Mesothelial cell of epicardium (in vitro differentiated cells): Measurements from ENCODE around the gene TWIST1. TPM values are rescaled to one million over a fixed set of nuclear protein-coding genes. Genes with fewer than 3 reads are reported as not detected.

Experiments
- DNase-seq, 2 experiments: peaks; one replicate each; pipeline ENCODE4 v3.0.0; 2021; ENCODE audit warnings: low spot score in 2 of 2; ENCODE audit not compliant: unreplicated experiment in 2 of 2
- H3K27ac Mint-ChIP-seq: 2 replicates; pipeline ENCODE4 v1.8.0; 2021; ENCODE audit warnings: mixed read lengths
- H3K27me3 Mint-ChIP-seq: 2 replicates; pipeline ENCODE4 v1.8.0; 2021; ENCODE audit warnings: low read depth, mixed read lengths
- H3K36me3 Mint-ChIP-seq: 2 replicates; pipeline ENCODE4 v1.8.0; 2021; ENCODE audit warnings: mixed read lengths
- H3K4me1 Mint-ChIP-seq: 2 replicates; pipeline ENCODE4 v1.8.0; 2021; ENCODE audit warnings: mixed read lengths
- H3K4me3 Mint-ChIP-seq: 2 replicates; pipeline ENCODE4 v1.8.0; 2021; ENCODE audit warnings: mild to moderate bottlenecking, moderate library complexity, mixed read lengths
- H3K9me3 Mint-ChIP-seq: 2 replicates; pipeline ENCODE4 v1.8.0; 2021; ENCODE audit warnings: mixed read lengths
- total RNA-seq: library from RNA; stranded (reverse); gene quantifications from 3 replicates; pipeline ENCODE4 v1.2.1, GENCODE V29; 2021
- TF ChIP-seq, protein P1 (sequence below): fragments of 200-600 bp; sonication (generic); IDR thresholded peaks from one replicate; pipeline ENCODE4 v1.5.0; 2021; ENCODE audit warnings: antibody characterized with exemption; ENCODE audit not compliant: unreplicated experiment

TWIST1 gene
- total RNA-seq, 1 donor from 2014 or later: 126 TPM

GRCh38 chr7:19143881-19144574, 26.6 kb upstream of the TWIST1 start:
- Mint-ChIP-seq H3K27me3 (peaks cover 87% of the 10 kb centered on the region), H3K27ac (no peak overlapping the region), H3K4me3 (peak overlapping the region; percentile 63), H3K36me3 (no peaks in the 10 kb centered on the region), H3K4me1 (peaks cover 12% of the 10 kb centered on the region), H3K9me3 (no peaks in the 10 kb centered on the region)
- no peak for DNase-seq
- TF ChIP-seq, protein P1, sequence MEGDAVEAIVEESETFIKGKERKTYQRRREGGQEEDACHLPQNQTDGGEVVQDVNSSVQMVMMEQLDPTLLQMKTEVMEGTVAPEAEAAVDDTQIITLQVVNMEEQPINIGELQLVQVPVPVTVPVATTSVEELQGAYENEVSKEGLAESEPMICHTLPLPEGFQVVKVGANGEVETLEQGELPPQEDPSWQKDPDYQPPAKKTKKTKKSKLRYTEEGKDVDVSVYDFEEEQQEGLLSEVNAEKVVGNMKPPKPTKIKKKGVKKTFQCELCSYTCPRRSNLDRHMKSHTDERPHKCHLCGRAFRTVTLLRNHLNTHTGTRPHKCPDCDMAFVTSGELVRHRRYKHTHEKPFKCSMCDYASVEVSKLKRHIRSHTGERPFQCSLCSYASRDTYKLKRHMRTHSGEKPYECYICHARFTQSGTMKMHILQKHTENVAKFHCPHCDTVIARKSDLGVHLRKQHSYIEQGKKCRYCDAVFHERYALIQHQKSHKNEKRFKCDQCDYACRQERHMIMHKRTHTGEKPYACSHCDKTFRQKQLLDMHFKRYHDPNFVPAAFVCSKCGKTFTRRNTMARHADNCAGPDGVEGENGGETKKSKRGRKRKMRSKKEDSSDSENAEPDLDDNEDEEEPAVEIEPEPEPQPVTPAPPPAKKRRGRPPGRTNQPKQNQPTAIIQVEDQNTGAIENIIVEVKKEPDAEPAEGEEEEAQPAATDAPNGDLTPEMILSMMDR: no peak

- Mint-ChIP-seq H3K4me1 (peaks cover 12% of the 10 kb centered on the region), H3K27ac (no peak overlapping the region), H3K9me3 (no peaks in the 10 kb centered on the region), H3K4me3 (no peak overlapping the region), H3K36me3 (no peaks in the 10 kb centered on the region), H3K27me3 (peaks cover 61% of the 10 kb centered on the region)
- TF ChIP-seq, protein P1: no peak
- no peak for DNase-seq
Observed at GRCh38 chr7:19139706-19140327, 22.4 kb upstream of the TWIST1 start.

DNA sequence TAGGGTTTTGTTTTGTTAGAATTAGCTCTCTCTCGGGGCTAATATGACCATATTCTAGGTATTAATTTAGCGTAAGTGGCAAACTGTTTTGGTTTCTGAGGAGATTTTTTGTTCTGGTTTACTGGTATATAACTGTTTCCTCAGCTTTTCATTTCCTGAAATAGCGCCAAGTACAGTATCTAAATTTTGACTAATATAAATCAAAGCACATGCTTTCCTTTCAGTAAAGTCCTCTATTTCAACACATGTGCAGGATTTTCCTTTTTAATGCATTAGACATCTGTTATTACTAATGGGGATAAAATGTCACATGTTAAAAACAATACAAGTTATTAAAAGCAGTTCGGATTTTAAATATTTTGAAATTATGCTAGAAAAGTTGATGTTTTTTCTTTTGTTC, 16.4 kb upstream of the TWIST1 start:
- Mint-ChIP-seq H3K9me3 (no peaks in the 10 kb centered on the region), H3K36me3 (no peaks in the 10 kb centered on the region), H3K27ac (no peak overlapping the region), H3K4me3 (no peak overlapping the region), H3K4me1 (peaks cover 4% of the 10 kb centered on the region), H3K27me3 (peaks cover 23% of the 10 kb centered on the region)
- DNase-seq: no peak
- TF ChIP-seq, protein P1: no peak

GRCh38 chr7:19133390-19133789, 16.0 kb upstream of the TWIST1 start:
- peaks cover 19% of the 10 kb centered on the region for H3K27me3 Mint-ChIP-seq
- no peak overlapping the region for H3K27ac Mint-ChIP-seq
- H3K36me3 Mint-ChIP-seq: no peaks in the 10 kb centered on the region
- H3K4me1 Mint-ChIP-seq: peaks cover 4% of the 10 kb centered on the region
- DNase-seq: no peak
- H3K4me3 Mint-ChIP-seq: no peak overlapping the region
- TF ChIP-seq, protein P1: no peak
- H3K9me3 Mint-ChIP-seq: no peaks in the 10 kb centered on the region

GRCh38 chr7:19128856-19129255, 11.4 kb upstream of the TWIST1 start:
- Mint-ChIP-seq H3K4me1 (peaks cover 1% of the 10 kb centered on the region), H3K36me3 (no peaks in the 10 kb centered on the region)

More at GRCh38 chr7:19128856-19129255, 11.4 kb upstream of the TWIST1 start:
- Mint-ChIP-seq H3K9me3 (peaks cover 6% of the 10 kb centered on the region), H3K27me3 (peaks cover 40% of the 10 kb centered on the region), H3K4me3 (no peak overlapping the region), H3K27ac (no peak overlapping the region)
- no peak for DNase-seq
- TF ChIP-seq, protein P1: no peak
